ENCODE measurements around the gene PIKFYVE. TPM values are rescaled to one million over a fixed set of nuclear protein-coding genes. Genes with fewer than 3 reads are reported as not detected.

PIKFYVE gene
- total RNA-seq, 4 donors from 2014 or later, result 11.5 to 58.8 (median 28.5) TPM

DNA sequence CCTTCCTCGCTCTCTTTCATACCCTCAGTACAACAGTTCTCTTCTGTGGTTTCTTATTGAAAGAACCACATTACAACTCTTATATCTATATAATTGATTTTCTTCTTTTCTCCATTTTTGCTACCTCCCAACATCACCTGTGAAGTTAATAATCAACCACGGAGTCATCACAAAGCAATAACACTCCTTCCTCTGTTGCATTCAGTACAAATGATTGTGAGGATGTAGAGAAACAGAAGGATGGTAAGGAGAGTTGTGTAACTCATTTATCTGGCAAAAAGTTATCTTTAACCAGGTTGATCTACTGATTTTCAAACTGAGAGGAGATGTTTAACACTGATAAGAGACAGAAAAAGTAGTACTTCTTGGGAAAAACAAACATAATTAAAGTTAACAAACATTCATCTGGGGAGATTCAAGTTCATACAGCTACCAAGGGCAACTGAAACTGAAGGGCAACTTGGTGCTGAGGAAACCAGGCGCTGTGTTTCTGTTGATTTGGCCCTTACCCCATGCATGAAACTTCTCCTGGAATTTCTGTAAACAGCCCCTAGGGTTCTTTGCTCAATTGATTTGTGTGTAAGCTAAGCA is 25.3 kb upstream of the PIKFYVE start:
- no peaks in the 10 kb centered on the region for H3K9me3 ChIP-seq
- intact Hi-C loops (cut with DNase I; ENCODE audit: low total_unique reads), result no loop called here
- no peak overlapping the region for H3K4me3 ChIP-seq
- no peaks in the 10 kb centered on the region for H3K27me3 ChIP-seq
- H3K27ac ChIP-seq, result no peak overlapping the region
- H3K4me1 ChIP-seq, result no peaks in the 10 kb centered on the region
- TF ChIP-seq POLR2A (IDR thresholded peaks at IDR 0.05), result no peak
- no peak for DNase-seq
- H3K36me3 ChIP-seq, result no peaks in the 10 kb centered on the region

DNA sequence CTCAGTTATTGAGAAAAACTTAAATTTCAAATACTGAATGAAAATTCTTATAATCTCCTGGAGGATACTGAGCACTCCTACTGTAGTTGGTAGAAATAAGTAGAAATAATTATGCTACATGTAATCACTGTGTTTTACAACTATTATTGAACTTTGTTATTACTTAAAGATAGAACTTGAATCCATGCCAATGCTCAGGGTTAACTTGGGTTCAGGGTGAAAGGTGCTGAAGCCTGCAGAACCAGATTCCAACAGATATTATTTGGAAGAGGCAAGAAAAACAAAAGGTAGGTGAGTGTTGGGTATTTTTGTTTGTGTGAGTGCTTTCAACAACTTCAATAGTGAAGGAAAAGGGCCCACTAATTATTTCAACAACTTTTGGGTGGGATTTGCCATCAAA is 21.6 kb upstream of the PIKFYVE start:
- no peak overlapping the region for H3K4me3 ChIP-seq
- intact Hi-C loops (cut with DNase I; ENCODE audit: low total_unique reads), result no loop called here

DNA sequence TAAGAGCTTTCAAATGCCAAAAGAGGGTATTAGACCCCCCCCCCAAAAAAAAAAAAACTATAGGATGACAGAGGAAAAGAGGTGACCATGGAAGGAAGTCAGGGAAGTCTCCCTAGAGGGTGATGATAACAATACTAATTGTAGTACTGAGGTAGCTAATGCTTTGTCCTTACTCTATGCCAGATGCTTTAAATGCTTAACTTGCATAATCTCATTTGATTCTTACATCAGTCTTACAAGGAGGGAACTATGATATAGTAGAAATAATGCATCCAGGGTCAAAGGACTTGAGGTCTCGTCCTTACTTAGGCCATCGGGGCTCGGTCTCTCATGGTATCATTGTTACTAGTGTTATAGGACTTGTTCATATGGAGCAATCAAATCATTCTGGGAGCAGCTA is 20.3 kb upstream of the PIKFYVE start:
- Histone ChIP-seq H3K27ac (no peak overlapping the region), H3K9me3 (no peaks in the 10 kb centered on the region)
- TF ChIP-seq, protein P1, sequence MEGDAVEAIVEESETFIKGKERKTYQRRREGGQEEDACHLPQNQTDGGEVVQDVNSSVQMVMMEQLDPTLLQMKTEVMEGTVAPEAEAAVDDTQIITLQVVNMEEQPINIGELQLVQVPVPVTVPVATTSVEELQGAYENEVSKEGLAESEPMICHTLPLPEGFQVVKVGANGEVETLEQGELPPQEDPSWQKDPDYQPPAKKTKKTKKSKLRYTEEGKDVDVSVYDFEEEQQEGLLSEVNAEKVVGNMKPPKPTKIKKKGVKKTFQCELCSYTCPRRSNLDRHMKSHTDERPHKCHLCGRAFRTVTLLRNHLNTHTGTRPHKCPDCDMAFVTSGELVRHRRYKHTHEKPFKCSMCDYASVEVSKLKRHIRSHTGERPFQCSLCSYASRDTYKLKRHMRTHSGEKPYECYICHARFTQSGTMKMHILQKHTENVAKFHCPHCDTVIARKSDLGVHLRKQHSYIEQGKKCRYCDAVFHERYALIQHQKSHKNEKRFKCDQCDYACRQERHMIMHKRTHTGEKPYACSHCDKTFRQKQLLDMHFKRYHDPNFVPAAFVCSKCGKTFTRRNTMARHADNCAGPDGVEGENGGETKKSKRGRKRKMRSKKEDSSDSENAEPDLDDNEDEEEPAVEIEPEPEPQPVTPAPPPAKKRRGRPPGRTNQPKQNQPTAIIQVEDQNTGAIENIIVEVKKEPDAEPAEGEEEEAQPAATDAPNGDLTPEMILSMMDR (IDR thresholded peaks at IDR 0.05), result no peak
- TF ChIP-seq POLR2A (IDR thresholded peaks at IDR 0.05), result no peak

More for the DNA sequence above, 21.6 kb upstream of the PIKFYVE start:
- TF ChIP-seq, protein P1 (IDR thresholded peaks at IDR 0.05), result no peak
- TF ChIP-seq POLR2A (IDR thresholded peaks at IDR 0.05), result no peak
- no peak overlapping the region for H3K27ac ChIP-seq
- no peaks in the 10 kb centered on the region for H3K4me1 ChIP-seq
- H3K36me3 ChIP-seq, result no peaks in the 10 kb centered on the region
- H3K9me3 ChIP-seq, result no peaks in the 10 kb centered on the region
- DNase-seq, result no peak
- no peaks in the 10 kb centered on the region for H3K27me3 ChIP-seq

DNA sequence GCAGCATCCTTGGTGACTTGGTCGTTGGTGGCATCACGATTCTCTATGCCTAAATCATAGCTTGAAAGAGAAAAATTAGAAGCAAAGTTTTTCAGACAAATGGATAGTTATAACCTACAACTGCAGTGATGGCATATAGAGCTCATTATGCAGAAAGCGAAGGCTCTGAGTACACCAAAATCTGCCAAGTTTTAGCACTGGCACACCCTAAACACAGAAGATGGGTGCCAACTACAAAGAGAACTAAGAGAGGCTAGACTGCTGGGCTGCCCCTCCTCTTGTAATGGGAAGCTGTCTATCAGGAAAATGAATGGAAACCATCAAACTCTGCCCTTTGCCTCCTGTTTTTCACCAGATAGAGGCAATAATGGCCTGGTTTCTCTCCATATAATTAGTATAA is 17.5 kb upstream of the PIKFYVE start:
- TF ChIP-seq, protein P1 (IDR thresholded peaks at IDR 0.05), result no peak
- no peak for TF ChIP-seq POLR2A (IDR thresholded peaks at IDR 0.05)
- H3K4me3 ChIP-seq, result no peak overlapping the region
- H3K4me1 ChIP-seq, result peaks cover 0 to 6% of the 10 kb centered on the region in 2 donors
- H3K9me3 ChIP-seq, result no peaks in the 10 kb centered on the region
- intact Hi-C loops (cut with DNase I; ENCODE audit: low total_unique reads), result no loop called here
- H3K27me3 ChIP-seq, result no peaks in the 10 kb centered on the region
- H3K27ac ChIP-seq, result no peak overlapping the region
- no peak for DNase-seq
- no peaks in the 10 kb centered on the region for H3K36me3 ChIP-seq

More for the DNA sequence above, 20.3 kb upstream of the PIKFYVE start:
- no peaks in the 10 kb centered on the region for H3K36me3 ChIP-seq
- H3K4me1 ChIP-seq, result no peaks in the 10 kb centered on the region
- H3K27me3 ChIP-seq, result no peaks in the 10 kb centered on the region
- intact Hi-C loops (cut with DNase I; ENCODE audit: low total_unique reads), result no loop called here
- no peak overlapping the region for H3K4me3 ChIP-seq
- DNase-seq, result no peak

DNA sequence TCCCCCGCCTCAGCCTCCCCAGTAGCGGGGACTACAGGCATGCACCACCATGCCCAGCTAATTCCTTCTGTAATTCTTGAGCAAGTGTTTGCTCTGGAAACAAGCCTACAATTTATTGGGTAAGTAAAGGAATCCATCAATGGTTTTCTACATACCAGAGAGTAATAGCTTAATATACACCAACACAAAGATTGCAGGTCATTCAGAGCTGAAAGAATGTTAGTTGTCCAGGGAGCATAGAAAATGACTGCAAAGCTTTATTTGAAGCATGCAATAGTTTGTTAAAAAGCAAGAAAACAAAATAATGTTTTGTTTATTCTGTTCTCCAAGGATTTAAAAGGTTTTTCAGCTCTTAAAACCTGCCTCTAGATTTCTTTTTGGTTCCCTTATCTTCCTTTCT is 16.8 kb upstream of the PIKFYVE start:
- H3K4me3 ChIP-seq, result no peak overlapping the region
- no peaks in the 10 kb centered on the region for H3K9me3 ChIP-seq
- TF ChIP-seq POLR2A (IDR thresholded peaks at IDR 0.05), result no peak
- no peaks in the 10 kb centered on the region for H3K36me3 ChIP-seq
- intact Hi-C loops (cut with DNase I; ENCODE audit: low total_unique reads), result no loop called here
- DNase-seq, result no peak
- no peaks in the 10 kb centered on the region for H3K27me3 ChIP-seq
- H3K27ac ChIP-seq, result no peak overlapping the region
- H3K4me1 ChIP-seq, result peaks cover 0 to 7% of the 10 kb centered on the region in 2 donors

DNA sequence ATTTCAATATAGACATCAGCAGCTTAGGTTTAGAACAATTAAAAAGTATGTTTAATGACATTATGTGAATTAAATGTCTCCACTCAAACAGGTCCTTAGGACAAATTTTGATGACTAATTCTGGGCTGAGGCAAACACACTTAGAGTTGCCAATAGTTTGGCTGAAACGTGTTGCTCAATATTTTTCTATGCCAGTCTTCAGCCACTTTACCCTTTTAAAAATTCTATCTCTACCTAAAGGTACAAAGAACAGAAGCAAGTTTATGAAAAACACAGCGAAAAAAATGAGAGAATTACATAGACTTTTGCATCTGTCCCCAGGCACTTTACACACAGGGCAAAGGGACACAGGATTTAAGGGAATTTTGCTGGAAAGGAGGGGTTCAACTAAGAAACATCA is 15.7 kb upstream of the PIKFYVE start:
- H3K4me1 ChIP-seq, result peaks cover 0 to 7% of the 10 kb centered on the region in 2 donors
- no peaks in the 10 kb centered on the region for H3K9me3 ChIP-seq
- no peak for TF ChIP-seq POLR2A (IDR thresholded peaks at IDR 0.05)
- TF ChIP-seq, protein P1 (IDR thresholded peaks at IDR 0.05), result no peak
- H3K36me3 ChIP-seq, result no peaks in the 10 kb centered on the region
- intact Hi-C loops (cut with DNase I; ENCODE audit: low total_unique reads), result no loop called here
- H3K4me3 ChIP-seq, result no peak overlapping the region
- H3K27ac ChIP-seq, result no peak overlapping the region
- no peaks in the 10 kb centered on the region for H3K27me3 ChIP-seq
- no peak for DNase-seq
